Subcutaneous adipose tissue (tissue), 4 donors: ENCODE results near the gene CDK17. TPM values are rescaled to one million over a fixed set of nuclear protein-coding genes. Genes with fewer than 3 reads are reported as not detected.

ENCODE experiments used
- total RNA-seq, 4 donors: library from RNA; depleted of rRNA; stranded (reverse); fragments of >200 nt; gene quantifications; one replicate each; pipeline ENCODE4 v1.1.0, GENCODE V29; 2016
- TF ChIP-seq, protein P1 (sequence below): fragments of 450-650 bp; IDR thresholded peaks from one replicate; pipeline ENCODE4 v1.5.1; 2016; ENCODE audit warnings: low read depth, mild to moderate bottlenecking, control low read depth, antibody characterized with exemption, moderate library complexity

Gene CDK17
- total RNA-seq, 4 donors from 2014 or later: 54.7 to 83.5 (median 63.2) TPM

DNA sequence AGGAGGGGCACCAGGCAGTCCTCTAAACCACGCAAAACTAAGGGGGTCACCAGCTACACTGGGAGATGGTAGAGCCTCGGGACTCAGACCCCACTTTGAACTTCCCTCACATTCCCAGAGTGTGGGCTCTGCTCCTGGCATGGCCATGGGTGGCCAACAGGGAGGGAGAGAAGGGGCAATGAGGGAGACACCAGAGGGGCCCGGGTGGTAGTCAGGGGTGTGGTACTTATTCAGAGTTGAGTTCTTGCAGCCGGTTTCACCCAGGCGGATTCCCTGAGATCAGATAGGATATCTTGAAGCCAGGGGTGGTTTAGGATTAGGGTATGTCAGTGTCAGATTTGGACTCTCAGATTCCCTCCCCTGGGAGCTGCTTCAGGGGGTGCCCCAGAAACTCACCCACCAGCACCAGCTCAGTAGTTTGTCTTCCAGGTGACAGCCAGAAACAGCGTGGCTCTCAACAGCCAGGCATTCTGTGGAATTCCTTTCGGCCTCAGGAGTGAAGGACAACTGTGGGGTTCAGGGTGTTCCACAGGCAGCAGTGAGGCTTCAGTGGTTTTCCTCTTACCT lies 150.0 kb downstream of the CDK17 start:
- TF ChIP-seq, protein P1, sequence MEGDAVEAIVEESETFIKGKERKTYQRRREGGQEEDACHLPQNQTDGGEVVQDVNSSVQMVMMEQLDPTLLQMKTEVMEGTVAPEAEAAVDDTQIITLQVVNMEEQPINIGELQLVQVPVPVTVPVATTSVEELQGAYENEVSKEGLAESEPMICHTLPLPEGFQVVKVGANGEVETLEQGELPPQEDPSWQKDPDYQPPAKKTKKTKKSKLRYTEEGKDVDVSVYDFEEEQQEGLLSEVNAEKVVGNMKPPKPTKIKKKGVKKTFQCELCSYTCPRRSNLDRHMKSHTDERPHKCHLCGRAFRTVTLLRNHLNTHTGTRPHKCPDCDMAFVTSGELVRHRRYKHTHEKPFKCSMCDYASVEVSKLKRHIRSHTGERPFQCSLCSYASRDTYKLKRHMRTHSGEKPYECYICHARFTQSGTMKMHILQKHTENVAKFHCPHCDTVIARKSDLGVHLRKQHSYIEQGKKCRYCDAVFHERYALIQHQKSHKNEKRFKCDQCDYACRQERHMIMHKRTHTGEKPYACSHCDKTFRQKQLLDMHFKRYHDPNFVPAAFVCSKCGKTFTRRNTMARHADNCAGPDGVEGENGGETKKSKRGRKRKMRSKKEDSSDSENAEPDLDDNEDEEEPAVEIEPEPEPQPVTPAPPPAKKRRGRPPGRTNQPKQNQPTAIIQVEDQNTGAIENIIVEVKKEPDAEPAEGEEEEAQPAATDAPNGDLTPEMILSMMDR: no peak

DNA sequence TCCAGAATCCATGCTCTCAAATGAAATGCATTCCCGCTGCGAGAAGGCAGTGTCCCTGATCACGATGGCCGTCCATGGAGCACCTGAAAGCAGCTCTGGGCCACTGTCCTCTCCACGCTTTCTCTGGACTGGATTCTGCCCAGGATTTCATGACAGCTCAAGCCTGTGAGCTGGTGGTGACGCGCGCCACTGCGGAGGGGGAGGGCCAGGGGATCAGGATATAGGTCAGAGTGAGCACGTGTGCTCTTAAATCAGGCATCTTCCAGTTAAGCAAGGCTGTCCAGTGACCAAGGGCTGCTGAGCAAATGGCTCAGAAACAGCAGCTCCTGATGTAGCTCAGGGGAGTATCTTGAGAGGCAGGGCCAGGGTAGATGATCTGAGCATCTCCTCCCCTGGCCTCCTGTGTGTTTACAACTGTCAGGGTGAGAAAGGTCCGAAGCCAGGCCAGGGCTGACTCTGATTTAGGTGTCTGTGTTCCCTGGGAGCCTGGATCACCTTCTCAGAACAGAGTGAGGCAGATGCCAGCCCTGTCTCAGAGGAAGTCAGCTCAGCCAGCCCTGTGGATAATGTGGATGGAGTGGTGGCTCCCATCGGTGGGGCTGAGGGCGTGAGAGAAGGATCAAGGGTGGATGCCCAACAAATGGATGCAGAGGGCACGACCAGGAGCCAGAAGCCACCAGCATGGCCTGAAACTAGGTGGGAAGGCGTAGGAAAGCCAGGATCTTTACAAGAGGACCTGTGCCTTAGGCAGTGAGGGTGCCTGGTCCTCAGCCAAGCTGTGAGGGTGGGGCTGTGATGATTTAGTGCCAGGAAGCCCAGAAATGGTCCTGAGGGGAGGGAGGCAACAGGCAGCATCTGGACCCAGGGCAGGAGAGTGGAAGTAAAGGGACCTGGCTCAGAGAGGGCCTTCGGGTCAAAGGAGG lies 150.8 kb downstream of the CDK17 start:
- TF ChIP-seq, protein P1: no peak

DNA sequence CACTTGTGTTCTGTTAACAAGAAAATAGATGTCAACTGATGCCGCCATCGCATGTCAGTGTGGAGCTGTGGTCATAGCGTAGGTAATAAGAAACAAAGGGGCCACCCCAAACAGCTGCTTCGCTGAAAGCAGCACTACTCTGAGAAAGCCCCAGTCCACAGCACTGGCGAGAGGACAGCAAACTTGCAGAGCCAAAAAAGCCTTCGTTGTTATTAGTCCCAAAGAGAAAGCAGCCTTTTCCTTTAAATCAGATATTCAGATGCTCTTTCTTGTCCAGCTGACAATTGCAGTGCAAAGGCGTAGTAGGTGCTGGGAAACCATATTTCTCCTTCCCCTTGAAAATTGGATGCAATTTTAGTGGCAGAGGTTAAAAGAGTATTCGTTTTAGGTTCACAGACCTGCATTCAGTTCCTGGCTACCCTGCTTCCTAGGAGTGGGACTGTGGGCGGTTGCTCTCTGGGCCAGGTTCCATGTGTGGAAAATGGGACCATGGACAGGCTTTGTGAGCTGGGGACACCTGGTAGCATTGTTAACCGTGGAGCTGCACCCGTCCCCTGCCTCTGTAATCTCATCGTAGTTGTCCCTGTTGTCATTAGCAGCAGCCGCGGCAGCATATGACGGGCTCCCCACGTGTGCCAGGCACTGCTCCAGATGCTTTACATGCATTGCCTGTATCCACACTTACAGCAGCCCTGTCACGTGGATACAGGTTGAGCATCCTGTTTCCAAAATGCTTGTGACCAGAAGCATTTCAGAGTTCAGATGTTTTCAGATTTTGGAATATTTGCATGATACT lies 151.9 kb downstream of the CDK17 start:
- TF ChIP-seq, protein P1: no peak

DNA sequence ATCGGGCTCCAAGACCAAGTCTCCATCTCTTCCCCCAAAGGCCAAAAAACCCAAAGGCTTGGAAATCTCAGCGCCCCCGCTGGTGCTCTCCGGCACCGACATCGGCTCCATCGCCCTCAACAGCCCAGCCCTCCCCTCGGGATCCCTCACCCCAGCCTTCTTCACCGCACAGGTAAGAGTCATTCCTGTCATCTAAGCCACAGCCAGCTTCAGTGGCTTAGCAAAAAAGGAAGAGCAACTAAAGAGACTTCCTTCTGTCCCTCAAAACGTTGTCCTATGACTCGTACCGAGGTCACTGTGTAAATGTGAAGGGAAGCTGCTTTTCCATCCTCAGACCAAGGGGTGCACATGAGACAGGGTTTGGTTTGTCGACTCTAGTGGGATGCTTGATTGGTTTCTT lies 152.7 kb downstream of the CDK17 start:
- TF ChIP-seq, protein P1: no peak

DNA sequence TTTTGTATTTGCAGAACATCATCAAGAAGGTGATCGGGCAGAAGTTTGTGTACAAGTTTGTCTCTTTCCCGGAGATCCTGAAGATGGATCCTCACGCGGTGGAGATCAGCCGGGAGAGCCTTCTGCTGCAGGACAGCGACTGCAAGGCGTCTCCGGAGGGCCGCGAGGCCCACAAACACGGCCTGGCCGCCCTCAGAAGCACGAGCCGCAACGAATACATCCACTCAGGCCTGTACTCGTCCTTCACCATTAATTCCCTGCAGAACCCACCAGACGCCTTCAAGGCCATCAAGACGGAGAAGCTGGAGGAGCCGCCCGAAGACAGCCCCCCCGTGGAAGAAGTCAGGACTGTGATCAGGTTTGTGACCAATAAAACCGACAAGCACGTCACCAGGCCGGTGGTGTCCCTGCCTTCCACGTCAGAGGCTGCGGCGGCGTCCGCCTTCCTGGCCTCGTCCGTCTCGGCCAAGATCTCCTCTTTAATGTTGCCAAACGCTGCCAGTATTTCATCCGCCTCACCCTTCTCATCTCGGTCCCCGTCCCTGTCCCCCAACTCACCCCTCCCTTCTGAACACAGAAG lies 153.2 kb downstream of the CDK17 start:
- TF ChIP-seq, protein P1: no peak

DNA sequence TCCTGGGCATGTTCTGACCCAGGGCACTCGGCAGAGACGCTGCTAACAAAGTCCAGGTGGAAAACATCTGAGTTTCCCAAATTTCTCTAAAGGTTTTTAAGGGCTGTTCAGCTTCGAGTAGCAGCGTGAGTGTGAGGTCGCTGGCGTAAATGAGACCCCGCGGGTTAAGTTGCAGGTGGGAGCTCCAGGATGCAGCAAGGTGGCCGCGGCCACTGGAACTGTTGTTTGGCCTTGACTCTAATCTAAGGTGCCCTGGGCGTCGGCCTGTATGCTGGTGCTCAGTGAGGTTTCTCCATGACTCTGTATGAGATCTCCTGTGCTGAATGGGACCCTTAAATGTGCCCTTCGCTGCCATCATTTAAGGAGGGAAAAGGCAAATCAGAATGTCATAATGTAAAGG lies 155.4 kb downstream of the CDK17 start:
- TF ChIP-seq, protein P1: no peak
